ENCODE data around the gene COG6.

DNA sequence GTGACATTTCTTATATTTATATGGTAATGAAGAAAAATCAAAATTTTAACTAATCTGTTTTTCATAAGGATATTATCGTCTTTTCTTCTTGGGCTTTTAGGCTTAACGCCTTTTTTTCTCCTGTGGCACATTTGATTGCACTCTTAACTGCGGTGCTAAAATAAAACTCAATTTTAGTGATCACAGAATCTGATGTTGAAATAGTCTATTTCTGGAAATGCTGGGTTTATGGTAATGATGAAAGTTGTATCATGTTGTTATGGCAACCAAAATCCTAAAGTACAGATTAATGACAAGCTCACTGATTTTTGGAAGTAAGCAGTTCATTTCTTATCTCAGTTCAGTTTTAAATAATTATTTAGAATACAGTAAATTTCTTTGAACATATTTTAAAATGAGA is 85.3 kb downstream of the COG6 start:
- TF ChIP-seq, protein P1, sequence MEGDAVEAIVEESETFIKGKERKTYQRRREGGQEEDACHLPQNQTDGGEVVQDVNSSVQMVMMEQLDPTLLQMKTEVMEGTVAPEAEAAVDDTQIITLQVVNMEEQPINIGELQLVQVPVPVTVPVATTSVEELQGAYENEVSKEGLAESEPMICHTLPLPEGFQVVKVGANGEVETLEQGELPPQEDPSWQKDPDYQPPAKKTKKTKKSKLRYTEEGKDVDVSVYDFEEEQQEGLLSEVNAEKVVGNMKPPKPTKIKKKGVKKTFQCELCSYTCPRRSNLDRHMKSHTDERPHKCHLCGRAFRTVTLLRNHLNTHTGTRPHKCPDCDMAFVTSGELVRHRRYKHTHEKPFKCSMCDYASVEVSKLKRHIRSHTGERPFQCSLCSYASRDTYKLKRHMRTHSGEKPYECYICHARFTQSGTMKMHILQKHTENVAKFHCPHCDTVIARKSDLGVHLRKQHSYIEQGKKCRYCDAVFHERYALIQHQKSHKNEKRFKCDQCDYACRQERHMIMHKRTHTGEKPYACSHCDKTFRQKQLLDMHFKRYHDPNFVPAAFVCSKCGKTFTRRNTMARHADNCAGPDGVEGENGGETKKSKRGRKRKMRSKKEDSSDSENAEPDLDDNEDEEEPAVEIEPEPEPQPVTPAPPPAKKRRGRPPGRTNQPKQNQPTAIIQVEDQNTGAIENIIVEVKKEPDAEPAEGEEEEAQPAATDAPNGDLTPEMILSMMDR (IDR thresholded peaks at IDR 0.05), result no peak
- no peak for TF ChIP-seq POLR2AphosphoS5 (IDR thresholded peaks at IDR 0.05)
- TF ChIP-seq EP300 (IDR thresholded peaks at IDR 0.05; ENCODE audit: low read depth), result no peak
- no peak for TF ChIP-seq POLR2A (IDR thresholded peaks at IDR 0.05)
